Stimulated activated CD8-positive, alpha-beta memory T cell treated with anti-CD3 and anti-CD28 coated beads, Interleukin-2, amount 100 ng/mL, for 1 hour (primary cell): ENCODE results near the gene RIT2.

Experiments used
- DNase-seq, 2 donors: peaks; one replicate each; pipeline ENCODE4 v3.0.0-alpha.2; 2020; ENCODE audit warnings: low read depth in 2 of 2

RIT2 gene

GRCh38 chr18:43012951-43013350 is 102.5 kb downstream of the RIT2 start:
- no peak for DNase-seq

DNA sequence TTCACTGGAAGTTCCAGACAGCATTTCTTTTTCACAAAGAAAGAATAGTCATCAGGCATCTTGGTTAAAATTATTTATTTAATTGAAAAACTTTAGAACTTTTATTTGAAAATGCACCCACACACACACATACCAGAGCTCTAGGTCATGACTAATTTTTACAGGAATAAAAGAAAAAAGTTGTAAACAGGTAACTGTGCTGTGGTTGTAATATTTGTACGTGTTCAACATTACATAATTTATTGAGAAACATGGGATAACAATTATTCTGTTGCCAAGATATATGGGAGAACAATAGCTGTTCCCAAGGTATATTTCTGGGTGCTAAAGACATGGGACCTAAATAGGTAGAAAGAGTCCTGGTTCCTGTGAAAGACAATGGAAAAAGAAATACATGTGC is 104.9 kb downstream of the RIT2 start:
- no peak for DNase-seq

DNA sequence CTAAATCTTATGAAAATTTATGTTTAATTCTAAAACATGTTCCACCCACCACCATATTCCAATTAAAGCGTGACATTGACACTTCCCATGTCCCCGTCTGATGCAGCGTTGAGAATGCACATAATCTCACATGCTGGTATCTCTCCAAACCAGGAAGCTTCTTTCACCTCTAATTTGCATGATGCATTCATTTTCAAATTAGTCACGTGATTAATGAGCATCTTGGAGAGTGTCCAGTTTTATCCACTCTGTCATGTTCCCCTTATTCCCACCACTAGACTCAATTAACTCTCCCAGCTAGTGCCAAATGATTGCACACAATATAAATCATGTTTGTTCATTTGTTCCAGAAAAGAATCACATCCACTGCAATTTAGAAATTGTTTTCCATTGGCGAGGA is 105.8 kb downstream of the RIT2 start:
- DNase-seq, result no peak

GRCh38 chr18:43007365-43007764 is 108.1 kb downstream of the RIT2 start:
- no peak for DNase-seq

- no peak for DNase-seq
Measured at GRCh38 chr18:43004421-43004820, 111.1 kb downstream of the RIT2 start.

GRCh38 chr18:43001821-43002220 is 113.7 kb downstream of the RIT2 start:
- DNase-seq, result no peak

GRCh38 chr18:42996824-42997223 is 118.7 kb downstream of the RIT2 start:
- DNase-seq, result no peak

DNA sequence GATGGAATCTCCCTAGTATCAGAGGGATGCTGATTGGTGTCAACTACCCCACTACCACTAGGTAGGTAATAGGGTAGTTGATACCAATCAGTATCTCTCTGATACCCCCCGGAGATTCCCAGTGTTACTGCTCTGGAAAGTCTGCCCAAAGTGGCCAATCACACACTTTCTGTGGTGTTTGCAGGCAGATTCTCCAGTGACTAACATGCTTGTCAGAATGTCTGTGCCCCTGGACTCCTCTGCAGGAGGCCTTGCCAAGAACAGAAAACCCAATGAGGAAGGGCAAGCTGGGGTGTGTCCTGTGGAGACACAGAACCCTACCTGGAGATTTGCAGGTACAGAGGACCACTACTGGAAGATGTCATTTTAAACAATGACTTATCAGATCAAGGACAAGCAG is 135.1 kb downstream of the RIT2 start:
- no peak for DNase-seq

DNA sequence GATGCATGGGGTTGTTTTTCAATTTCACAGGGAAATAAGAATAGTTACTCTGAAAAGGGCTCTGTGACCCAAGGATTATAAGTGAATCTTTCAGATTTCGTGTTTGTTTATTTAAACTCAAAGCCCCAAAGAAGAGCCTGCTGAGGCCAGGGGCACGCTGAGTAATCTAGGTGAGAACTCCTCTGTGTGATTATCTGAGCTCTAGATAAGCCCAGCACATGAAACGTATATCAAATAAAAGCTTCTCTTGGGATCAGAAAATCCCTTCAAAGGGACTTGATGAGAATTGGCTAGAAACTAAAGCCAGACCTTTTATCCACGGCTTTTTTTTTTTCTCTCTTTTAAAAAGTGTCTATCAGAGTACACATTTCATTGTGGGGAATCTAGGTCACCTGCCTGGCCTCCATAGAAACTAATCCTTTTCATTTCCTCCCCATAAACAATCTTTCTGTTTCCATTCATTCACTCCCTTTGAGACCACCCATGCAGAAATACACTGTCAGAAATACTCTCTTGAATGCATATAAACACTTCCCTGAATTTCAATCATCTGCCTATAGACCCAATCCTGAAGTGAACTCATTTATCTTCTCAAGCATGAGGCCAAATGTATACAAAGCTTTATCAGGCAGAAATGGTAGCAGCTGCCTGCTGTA is 137.4 kb downstream of the RIT2 start:
- no peak for DNase-seq

- DNase-seq, result no peak
Measured at GRCh38 chr18:42976869-42977590, 138.5 kb downstream of the RIT2 start.

DNA sequence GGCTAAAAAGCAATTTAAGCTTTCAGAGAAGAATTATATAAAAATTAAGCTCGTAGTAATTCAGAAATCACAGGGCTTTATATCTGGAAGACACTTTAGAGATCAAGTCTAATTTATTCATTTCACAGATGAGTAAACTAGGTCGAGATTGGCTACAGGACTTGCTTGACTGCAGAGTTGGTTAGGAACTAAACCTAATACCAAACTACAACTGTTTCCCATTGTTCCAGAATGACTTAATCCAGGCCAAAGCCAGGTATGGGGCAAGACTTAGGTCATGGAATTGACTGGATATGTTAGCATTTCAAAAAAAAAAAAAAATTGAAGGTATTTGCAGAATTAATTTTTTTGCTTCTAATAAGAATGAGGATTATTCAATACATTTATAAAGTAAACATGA is 146.1 kb downstream of the RIT2 start:
- no peak for DNase-seq

GRCh38 chr18:42961298-42961697 is 154.2 kb downstream of the RIT2 start:
- DNase-seq, result no peak

- no peak for DNase-seq
Measured at GRCh38 chr18:42959528-42959927, 156.0 kb downstream of the RIT2 start.

DNA sequence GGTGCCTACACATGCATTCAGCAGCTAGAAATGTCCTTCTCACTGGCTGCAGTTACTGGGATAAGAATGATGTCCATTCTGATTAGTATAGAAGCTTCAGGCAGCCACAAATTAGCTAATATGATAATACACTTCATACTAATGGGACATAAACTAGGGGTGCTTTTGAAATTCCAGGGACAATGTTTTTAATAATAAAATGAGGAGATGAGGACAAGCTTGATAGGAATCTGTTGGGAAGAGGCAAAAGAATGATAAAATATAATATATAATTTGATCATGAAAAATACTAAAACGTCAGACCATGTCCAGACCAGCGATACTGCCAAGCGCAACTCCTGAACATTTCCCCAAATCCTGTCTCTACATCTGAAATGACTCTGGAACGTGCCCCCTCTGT is 157.1 kb downstream of the RIT2 start:
- no peak for DNase-seq

- DNase-seq, result no peak
Measured at GRCh38 chr18:42956287-42956686, 159.2 kb downstream of the RIT2 start.

DNA sequence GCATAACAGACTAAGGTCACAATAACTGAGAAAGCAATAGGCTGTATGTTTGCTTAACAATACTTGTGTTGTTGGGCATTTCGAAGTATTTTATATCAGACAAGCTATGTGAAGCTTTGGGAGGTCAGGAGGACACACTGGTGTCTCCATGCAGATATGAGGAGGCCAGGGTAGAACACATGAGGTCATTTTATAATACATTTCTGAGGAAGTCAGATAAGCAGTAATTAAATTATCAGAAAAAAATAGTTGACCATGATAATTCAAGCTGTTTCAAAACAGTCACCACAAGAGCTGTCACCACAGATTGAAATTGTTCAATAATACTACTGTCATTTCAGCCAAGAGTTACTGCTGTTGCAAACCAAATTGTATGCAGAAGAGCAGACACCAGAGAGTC is 160.6 kb downstream of the RIT2 start:
- DNase-seq, result no peak

DNA sequence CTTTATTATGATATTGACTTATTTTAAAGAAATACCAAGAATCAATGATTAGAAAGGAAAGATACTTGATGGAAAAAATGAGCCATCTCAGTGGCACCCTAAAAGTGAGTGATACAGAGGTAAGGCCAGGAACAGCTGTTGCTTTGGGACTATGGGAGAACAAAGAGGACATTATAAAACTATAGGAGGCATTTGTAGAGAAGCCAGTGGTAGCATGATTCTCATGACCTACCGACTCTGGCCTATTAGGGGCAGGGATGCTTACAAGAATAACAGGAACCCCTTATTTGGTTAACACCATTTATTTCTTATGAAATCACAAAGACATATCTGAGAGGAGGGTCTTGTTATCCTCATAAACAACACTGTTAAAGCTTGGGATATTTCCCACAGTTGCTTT is 162.2 kb downstream of the RIT2 start:
- DNase-seq, result no peak

DNA sequence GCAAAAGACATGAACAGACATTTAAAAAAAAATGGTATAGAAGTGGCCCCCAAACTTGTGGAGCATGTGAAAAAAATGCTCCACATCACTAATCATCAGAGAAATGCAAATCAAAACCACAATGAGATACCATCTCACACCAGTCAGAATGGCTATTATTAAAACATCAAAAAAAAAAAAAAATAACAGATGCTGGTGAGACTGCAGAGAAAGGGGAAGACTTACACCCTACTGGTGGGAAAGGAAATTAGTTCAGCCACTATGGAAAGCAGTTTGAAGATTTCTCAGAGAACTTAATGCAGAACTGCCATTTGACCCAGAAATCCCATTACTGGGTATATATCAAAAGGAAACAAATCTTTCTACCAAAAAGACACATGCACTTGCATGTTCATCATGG is 164.8 kb downstream of the RIT2 start:
- no peak for DNase-seq

GRCh38 chr18:42948831-42949230 is 166.7 kb downstream of the RIT2 start:
- DNase-seq, result no peak

- no peak for DNase-seq
Measured at GRCh38 chr18:42941860-42942259, 173.6 kb downstream of the RIT2 start.

- DNase-seq, result no peak
Measured at GRCh38 chr18:42941021-42941420, 174.5 kb downstream of the RIT2 start.

GRCh38 chr18:42937436-42937835 is 178.0 kb downstream of the RIT2 start:
- no peak for DNase-seq

- DNase-seq, result no peak
Measured at GRCh38 chr18:42936289-42936688, 179.2 kb downstream of the RIT2 start.

- DNase-seq, result no peak
Measured at GRCh38 chr18:42931491-42931890, 184.0 kb downstream of the RIT2 start.
